Measurements from ENCODE around the gene OTOGL.
"Not testable (repeated sequence)": the region's sequence is repeated elsewhere in the genome, so short reads cannot be mapped to it uniquely, and the experiment has no call there.

The OTOGL gene

GRCh38 chr12:80227904-80228303 lies 128.6 kb downstream of the OTOGL start:
- DNase-seq, result not testable (repeated sequence)

GRCh38 chr12:80230068-80230467 lies 130.7 kb downstream of the OTOGL start:
- DNase-seq, result no peak

- no peak for DNase-seq
Observed at GRCh38 chr12:80232837-80233236, 133.5 kb downstream of the OTOGL start.

GRCh38 chr12:80233926-80234325 lies 134.6 kb downstream of the OTOGL start:
- DNase-seq, result no peak

GRCh38 chr12:80234667-80235066 lies 135.3 kb downstream of the OTOGL start:
- no peak for DNase-seq

GRCh38 chr12:80235944-80236343 lies 136.6 kb downstream of the OTOGL start:
- no peak for DNase-seq

- no peak for DNase-seq
Observed at GRCh38 chr12:80239867-80240266, 140.5 kb downstream of the OTOGL start.

GRCh38 chr12:80241576-80242273 lies 142.4 kb downstream of the OTOGL start:
- DNase-seq, result no peak

- no peak for DNase-seq
Observed at GRCh38 chr12:80242321-80242720, 143.0 kb downstream of the OTOGL start.

GRCh38 chr12:80249581-80249980 lies 150.2 kb downstream of the OTOGL start:
- DNase-seq, result not testable (repeated sequence)

- no peak for DNase-seq
Observed at GRCh38 chr12:80257920-80258319, 158.6 kb downstream of the OTOGL start.

GRCh38 chr12:80260269-80260668 lies 160.9 kb downstream of the OTOGL start:
- DNase-seq, result no peak

- DNase-seq, result no peak
Observed at GRCh38 chr12:80261403-80261802, 162.1 kb downstream of the OTOGL start.

- DNase-seq, result no peak
Observed at GRCh38 chr12:80262346-80262745, 163.0 kb downstream of the OTOGL start.

- DNase-seq, result no peak
Observed at GRCh38 chr12:80262771-80263170, 163.4 kb downstream of the OTOGL start.

- DNase-seq, result no peak
Observed at GRCh38 chr12:80264386-80264785, 165.0 kb downstream of the OTOGL start.

- DNase-seq, result no peak
Observed at GRCh38 chr12:80264891-80265290, 165.6 kb downstream of the OTOGL start.

- no peak for DNase-seq
Observed at GRCh38 chr12:80268924-80269749, 169.8 kb downstream of the OTOGL start.

GRCh38 chr12:80269803-80270552 lies 170.6 kb downstream of the OTOGL start:
- DNase-seq, result no peak

GRCh38 chr12:80271780-80272179 lies 172.4 kb downstream of the OTOGL start:
- no peak for DNase-seq

- no peak for DNase-seq
Observed at GRCh38 chr12:80272387-80272915, 173.1 kb downstream of the OTOGL start.

- no peak for DNase-seq
Observed at GRCh38 chr12:80273144-80273543, 173.8 kb downstream of the OTOGL start.

- no peak for DNase-seq
Observed at GRCh38 chr12:80277732-80278131, 178.4 kb downstream of the OTOGL start.

All from activated T-cell treated with anti-CD3 and anti-CD28 coated beads, Interleukin-2, amount 50 U/mL, for 1 hour (primary cell).